T1000 (cell line): ENCODE measurements around the gene CABCOCO1.
"Not testable (repeated sequence)": the region's sequence is repeated elsewhere in the genome, so short reads cannot be mapped to it uniquely, and the experiment has no call there.

ENCODE experiments used
- DNase-seq: peaks from one replicate; lab custom pipeline; 2025; ENCODE audit warnings: mixed read lengths; lab: John Stamatoyannopoulos, UW

CABCOCO1 gene

DNA sequence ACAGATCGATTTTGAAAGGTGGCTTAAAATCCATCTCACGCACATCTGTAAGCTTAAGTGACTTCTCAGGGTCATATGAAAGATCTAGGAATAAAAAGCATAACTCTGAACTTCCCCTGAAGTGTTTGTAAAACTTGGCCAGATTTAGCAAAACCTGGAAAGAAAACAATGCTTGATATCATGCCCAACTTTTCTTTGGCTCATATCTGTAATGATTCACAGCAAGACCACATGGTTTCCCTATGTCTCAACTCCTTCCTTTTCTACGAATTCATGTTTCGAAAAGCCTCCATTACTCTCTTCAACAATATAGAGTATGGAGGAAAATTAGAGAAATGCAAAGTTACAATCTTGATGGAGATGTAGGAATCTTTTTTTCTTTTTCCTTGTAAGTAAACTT lies 20.1 kb upstream of the CABCOCO1 start:
- DNase-seq, result no peak

GRCh38 chr10:61643316-61643751 lies 19.4 kb upstream of the CABCOCO1 start:
- DNase-seq, result no peak

DNA sequence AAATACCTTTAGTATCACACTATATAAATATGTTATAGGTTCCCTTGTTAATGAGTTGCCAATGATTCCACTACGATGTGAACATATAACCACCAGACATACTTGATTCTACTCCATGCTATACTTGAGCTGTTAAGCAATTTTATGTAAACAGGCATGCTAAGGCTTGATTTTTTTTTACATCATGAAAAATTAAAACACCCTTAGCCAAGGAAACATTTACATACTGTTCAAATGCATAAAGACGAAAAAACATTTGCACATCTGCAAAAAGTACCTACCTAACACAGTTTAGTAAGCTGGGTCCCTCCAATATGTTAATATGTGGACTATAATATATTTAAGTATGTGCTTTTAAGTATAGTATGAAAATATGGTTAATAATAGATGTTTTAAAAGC lies 9.0 kb upstream of the CABCOCO1 start:
- DNase-seq, result no peak

DNA sequence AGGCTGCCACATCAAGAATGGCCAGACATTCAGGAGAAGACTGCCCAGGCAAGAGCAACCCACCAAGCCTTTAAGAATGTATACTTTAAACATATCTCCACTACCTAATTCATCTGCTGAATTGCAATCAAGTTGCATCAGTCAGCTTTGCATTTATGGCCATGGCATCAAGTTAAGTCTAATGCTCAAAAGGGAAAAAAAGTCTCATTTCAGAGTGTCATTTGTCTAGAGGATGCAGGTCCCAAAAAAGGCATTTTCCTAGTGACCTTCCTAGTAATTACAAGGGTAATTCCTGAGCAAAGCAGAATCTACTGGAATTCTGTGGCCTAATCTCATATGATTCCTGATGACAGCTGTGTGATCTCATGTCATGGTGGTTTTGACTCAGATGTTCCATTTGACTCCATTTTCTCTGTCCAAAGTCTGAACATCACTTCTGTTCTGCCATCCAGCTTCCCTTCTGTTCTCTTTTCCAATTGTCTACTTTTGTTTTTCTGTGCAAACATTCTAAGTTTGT lies 7.3 kb upstream of the CABCOCO1 start:
- DNase-seq, result no peak

- no peak for DNase-seq
These were observed 737 bp downstream of the CABCOCO1 start for GRCh38 chr10:61663466-61663865.

GRCh38 chr10:61664985-61665384 lies 2.3 kb downstream of the CABCOCO1 start:
- no peak for DNase-seq

DNA sequence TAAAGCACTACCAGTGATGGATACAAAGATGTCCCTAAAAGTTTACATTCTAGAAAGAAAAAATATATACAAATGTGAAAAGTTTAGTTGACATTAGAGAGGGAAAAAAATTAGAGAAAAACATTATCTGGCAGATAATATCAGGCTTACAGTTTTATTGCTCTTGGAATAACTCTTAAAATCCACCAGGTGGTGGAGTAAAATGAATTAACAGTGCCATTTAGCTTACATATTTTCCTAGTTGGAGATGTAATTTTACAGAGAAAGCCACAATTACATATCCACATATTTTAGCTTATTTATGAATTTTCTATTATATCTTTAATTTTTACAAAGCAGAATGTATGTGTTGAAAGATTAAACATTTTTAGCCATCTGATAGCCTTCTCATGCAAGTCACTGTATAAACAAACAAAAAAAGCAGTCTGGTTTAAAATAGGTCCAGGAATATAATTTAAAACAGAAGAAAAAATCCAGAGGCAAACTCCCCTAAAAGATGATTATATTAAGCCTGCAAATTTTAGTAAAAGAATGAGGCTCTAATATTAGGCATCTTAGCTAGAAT lies 6.5 kb downstream of the CABCOCO1 start:
- no peak for DNase-seq

- no peak for DNase-seq
These were observed 7.1 kb downstream of the CABCOCO1 start for GRCh38 chr10:61669849-61670248.

DNA sequence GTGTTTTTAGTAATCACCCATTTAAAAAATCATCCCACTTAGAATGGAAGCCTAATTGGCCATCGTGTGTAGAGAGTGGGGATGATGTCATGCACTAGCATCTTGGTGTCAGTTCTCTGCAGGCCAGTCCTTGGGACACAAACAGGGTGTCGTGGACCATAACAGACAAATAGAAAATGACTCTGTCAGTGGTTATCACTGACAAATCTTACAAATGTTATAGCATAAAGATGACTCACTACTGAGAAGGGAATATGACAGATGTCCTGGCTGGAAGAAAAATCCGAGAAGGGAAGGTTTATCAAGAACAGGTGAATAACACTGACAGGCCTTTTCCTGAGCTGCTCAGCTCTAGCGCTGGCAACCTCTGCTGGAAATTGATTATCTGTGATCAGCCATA lies 10.6 kb downstream of the CABCOCO1 start:
- DNase-seq, result no peak

- no peak for DNase-seq
These were observed 19.6 kb downstream of the CABCOCO1 start for GRCh38 chr10:61682323-61682722.

DNA sequence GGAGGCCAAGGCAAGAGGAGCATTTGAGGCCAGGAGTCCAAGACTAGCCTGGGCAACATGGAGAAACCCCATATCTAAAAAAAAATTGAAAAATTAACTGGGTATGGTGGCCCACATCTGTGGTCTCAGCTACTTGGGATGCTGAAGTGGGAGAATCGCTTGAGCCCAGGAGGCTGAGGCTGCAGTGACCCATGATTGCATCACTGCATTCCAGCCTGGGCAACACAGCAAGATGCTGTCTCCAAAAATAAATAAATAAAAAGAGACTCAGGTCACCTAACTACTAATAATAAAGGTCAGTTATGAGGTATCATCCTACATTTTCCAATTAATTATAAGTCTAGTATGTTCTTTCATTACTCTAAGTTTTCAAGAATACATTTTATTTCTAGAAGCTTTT lies 20.6 kb downstream of the CABCOCO1 start:
- no peak for DNase-seq

DNA sequence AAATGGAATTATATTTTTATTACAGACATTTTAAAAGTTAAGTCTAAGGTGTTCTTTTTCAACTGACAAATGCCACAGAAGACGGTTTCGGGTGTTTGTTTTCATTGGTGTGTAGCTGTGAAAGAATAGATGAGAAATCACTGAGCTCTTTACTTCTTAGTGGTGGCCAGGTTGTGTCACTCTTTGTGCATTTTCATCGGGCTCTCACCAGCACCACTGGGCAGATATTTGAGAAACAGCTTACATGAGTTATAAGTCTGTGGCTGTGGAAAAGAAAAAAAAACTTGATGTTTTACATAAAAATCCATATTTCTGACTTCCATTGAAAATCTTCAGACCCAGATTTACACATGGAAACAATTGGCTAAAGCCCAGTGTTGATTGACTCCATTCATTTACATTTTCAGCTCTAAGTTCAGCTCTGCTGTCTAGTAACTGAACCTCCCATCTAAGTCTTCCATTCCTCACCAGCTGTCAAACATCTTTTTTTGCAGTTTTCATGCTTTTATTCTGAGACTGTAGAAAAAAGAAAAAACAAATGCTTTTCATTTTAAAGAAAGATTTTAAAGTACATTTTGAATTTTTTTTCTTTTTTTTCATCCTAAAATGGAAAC lies 22.3 kb downstream of the CABCOCO1 start:
- no peak for DNase-seq

- no peak for DNase-seq
These were observed 26.0 kb downstream of the CABCOCO1 start for GRCh38 chr10:61688551-61689308.

GRCh38 chr10:61691667-61692066 lies 28.9 kb downstream of the CABCOCO1 start:
- not testable (repeated sequence) for DNase-seq

- DNase-seq, result no peak
These were observed 29.8 kb downstream of the CABCOCO1 start for GRCh38 chr10:61692447-61693010.

DNA sequence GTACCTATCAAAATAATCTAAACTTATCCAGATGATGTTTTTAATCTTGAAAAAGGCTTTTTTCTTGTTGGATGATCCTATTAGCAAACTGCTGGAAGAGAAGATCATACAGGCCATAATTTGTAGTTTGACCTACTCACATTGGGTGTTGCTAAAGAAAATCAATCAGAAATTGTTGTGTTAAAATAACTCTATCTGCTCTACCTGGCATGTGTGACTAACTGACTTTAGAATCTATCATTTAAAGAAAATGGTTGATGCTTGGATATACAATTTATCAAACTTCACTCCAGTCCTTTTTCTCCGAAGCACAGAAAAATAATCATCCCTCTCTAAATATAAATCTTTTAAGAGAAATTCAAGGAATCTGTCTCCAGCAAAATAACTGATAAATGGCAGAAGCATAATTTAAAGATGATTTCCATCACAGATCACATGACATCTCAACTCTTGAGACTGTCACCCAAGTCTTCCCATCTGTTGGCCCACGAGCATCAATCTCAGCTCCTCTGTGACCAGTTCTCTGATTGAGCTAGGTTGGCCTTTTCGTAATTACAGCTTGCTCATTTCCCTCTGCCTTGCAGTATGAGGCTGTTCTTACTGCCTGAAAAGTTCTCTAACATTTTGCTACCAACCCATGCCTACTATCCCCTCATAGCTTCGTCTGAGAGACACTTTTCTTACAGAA lies 36.4 kb downstream of the CABCOCO1 start:
- no peak for DNase-seq

- DNase-seq, result no peak
These were observed 38.5 kb downstream of the CABCOCO1 start for GRCh38 chr10:61701055-61701705.

- DNase-seq, result no peak
These were observed 39.0 kb downstream of the CABCOCO1 start for GRCh38 chr10:61701706-61702105.

DNA sequence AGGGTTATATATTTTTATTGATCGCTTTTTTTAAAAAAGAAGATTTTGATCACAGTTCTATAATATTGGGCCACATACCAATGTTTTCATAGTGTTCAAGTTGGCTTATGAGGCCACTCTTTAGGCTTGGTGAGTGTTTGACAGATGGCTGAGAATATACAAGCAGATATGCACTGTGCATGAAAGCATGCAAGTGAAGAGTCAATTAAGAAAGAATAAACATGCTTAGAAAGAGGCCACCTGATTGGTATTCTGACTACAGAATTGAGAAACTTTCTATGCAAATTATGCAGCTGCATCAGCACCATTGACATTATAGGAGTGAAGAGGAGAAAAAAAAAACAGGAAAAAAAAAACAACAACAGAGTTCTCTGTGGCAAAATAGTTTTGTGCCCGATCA lies 39.9 kb downstream of the CABCOCO1 start:
- DNase-seq, result no peak

DNA sequence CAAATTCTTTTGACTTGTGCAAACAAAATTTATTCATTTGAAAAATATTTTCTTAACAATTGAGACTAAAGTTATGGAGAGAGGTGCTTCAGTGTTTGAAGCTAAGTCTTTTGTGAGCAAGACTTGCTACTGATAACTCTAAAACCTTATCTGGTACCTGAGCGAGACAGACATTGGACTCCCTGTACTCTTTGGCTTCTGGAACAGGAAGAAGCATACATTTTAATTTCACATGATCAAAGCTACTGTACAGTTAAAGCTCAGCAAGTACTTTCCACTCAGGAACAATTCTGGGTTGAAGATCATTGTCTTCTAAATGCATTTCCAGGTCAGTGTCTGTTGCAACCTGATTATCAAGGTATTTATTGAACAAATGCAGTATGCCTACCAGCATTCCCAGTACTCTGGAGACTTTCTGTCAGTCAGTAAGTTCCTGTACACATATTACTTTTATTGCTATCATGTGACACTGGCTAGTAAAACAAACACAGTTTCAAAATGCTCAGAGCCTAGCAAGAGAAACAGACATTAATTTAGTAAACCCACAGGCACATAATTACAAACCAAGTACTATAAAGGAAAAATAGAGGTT lies 42.4 kb downstream of the CABCOCO1 start:
- DNase-seq, result no peak

DNA sequence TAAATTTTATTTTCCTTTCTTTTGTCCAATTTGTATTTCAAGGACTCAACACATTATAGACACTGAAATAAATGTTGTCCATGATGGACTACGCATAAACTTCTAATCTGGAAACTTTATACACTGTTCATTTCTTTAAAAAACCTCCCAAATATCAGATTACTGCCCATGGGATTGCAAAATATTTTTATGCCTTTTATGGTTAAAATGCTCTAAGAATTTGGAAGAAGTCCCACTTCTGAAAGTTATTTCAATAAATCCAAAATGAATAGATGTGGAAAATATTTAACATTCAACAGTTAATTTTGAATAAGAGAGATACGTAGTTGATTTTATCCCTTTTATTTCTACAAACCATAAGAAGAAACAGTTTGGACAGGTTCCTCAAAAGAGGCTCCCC lies 46.1 kb downstream of the CABCOCO1 start:
- DNase-seq, result no peak
